ENCODE results near the gene MYRIP.

Gene MYRIP

DNA sequence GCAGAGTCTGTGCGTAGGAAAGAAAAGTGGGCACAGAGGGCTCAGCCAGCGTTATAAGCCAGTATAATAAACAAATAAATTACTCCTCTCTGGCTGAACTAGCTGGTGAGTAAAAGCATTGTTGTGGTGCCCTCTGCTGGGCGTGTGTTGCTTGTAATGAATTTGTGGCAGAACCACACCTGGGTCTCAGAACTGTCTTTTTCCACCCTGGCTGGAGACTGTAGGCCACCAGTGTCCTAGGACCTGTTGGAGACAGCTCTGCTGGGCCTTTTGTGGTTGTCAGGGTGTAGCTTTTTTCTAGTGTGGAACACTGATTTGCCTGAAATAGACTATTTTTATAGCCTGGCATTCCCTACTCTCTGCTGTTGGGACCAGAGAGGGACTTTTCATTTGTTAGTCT lies 369.6 kb downstream of the MYRIP start:
- Histone ChIP-seq H3K4me3 (ENCODE audit: low read length) (no peak overlapping the region), H3K27ac (ENCODE audit: low read length) (no peak overlapping the region), H3K27me3 (ENCODE audit: control insufficient read depth, insufficient read depth, low read length) (no peaks in the 10 kb centered on the region), H3K36me3 (ENCODE audit: control insufficient read depth, insufficient read depth, low read length) (no peaks in the 10 kb centered on the region), H3K4me1 (ENCODE audit: control insufficient read depth, insufficient read depth, low read length) (no peaks in the 10 kb centered on the region), H3K9me3 (ENCODE audit: control insufficient read depth, insufficient read depth, low read length) (no peaks in the 10 kb centered on the region)
- DNase-seq (ENCODE audit: low read depth, low spot score): peak; percentile 64
- WGBS (ENCODE audit: insufficient coverage, insufficient read length): no CpG with 5 or more reads among the region's 3 CpGs

DNA sequence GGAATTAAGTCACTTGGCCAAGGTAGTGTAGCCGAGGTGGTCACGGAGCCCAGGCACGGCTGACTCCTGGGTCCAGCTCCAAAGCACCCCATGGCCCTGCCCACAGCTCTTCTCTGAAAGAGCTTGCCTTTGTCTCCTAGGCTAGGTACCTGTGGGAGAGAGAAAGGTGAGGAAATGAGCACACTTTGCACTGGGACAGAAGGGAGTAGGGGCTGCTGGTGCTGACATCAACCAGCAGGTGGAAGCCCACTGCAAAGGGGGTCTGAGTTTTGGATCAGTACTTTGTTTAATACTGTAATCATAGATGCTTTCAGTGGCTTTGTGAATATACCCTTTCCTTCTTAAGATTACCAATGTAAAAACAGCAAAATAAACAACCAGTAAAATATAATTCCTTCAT lies 371.8 kb downstream of the MYRIP start:
- no peak overlapping the region for H3K4me3 ChIP-seq (ENCODE audit: low read length)
- no peaks in the 10 kb centered on the region for H3K36me3 ChIP-seq (ENCODE audit: control insufficient read depth, insufficient read depth, low read length)
- no peak overlapping the region for H3K27ac ChIP-seq (ENCODE audit: low read length)
- DNase-seq (ENCODE audit: low read depth, low spot score): no peak
- no peaks in the 10 kb centered on the region for H3K27me3 ChIP-seq (ENCODE audit: control insufficient read depth, insufficient read depth, low read length)
- no peaks in the 10 kb centered on the region for H3K9me3 ChIP-seq (ENCODE audit: control insufficient read depth, insufficient read depth, low read length)
- WGBS (ENCODE audit: insufficient coverage, insufficient read length): no CpG with 5 or more reads among the region's 3 CpGs
- H3K4me1 ChIP-seq (ENCODE audit: control insufficient read depth, insufficient read depth, low read length): no peaks in the 10 kb centered on the region

DNA sequence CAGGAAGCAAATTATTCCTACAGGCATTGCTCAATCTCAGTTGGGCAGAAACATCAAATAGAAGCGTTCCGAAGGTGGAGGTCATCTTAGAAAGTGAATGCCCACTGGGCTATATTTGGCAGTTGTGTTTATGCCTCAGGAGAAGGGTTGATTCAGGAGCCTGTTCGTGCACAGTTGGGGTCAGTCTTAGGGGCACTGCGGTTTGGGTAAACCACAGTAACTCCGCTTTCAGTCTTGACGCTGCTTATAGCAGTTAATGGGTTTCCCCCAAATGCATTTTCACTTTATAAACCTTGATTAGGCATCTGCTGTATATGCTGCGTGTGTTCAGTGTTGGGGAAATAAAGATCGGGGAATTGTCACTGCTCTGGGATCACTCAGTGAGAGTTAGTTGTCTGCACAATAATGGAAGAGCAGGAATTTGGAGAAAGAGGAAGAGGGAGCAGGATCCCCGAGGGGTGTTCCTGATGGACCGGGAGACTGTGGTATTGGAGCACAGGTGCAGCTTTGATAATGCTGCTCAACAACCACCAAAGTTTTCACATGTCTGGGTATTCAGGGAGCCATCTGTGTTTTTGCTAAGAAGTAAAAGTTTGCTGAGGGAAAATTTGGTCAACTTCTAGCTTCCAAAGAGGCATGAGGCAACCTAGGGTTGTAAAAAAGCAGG lies 375.8 kb downstream of the MYRIP start:
- H3K36me3 ChIP-seq (ENCODE audit: control insufficient read depth, insufficient read depth, low read length): no peaks in the 10 kb centered on the region
- DNase-seq (ENCODE audit: low read depth, low spot score): no peak
- no peaks in the 10 kb centered on the region for H3K27me3 ChIP-seq (ENCODE audit: control insufficient read depth, insufficient read depth, low read length)
- H3K4me1 ChIP-seq (ENCODE audit: control insufficient read depth, insufficient read depth, low read length): no peaks in the 10 kb centered on the region
- WGBS (ENCODE audit: insufficient coverage, insufficient read length): no CpG with 5 or more reads among the region's 10 CpGs
- H3K9me3 ChIP-seq (ENCODE audit: control insufficient read depth, insufficient read depth, low read length): no peaks in the 10 kb centered on the region
- no peak overlapping the region for H3K27ac ChIP-seq (ENCODE audit: low read length)
- no peak overlapping the region for H3K4me3 ChIP-seq (ENCODE audit: low read length)

DNA sequence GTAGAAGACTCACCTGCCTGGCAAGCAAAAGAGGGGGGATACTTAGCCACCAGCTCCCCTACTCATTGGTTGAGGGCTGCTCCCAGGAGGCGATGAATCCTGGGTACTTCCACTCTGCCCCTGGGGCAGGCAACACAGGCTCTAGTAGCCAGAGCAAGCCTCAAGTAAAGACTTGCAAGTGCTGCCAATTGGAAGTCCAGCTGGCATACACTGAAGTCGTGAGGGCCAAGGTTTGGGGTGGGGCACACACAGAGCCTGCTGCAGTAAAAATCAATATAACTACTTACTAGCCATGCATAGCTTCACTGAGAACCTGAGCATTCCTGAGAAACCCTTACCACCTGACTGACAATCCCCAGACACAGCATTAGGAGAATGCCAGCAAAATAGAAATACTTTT lies 377.1 kb downstream of the MYRIP start:
- no peak overlapping the region for H3K4me3 ChIP-seq (ENCODE audit: low read length)
- H3K4me1 ChIP-seq (ENCODE audit: control insufficient read depth, insufficient read depth, low read length): no peaks in the 10 kb centered on the region
- no peak overlapping the region for H3K27ac ChIP-seq (ENCODE audit: low read length)
- no peaks in the 10 kb centered on the region for H3K9me3 ChIP-seq (ENCODE audit: control insufficient read depth, insufficient read depth, low read length)
- WGBS (ENCODE audit: insufficient coverage, insufficient read length): no CpG with 5 or more reads among the region's 2 CpGs
- no peaks in the 10 kb centered on the region for H3K36me3 ChIP-seq (ENCODE audit: control insufficient read depth, insufficient read depth, low read length)
- no peak for DNase-seq (ENCODE audit: low read depth, low spot score)
- no peaks in the 10 kb centered on the region for H3K27me3 ChIP-seq (ENCODE audit: control insufficient read depth, insufficient read depth, low read length)

DNA sequence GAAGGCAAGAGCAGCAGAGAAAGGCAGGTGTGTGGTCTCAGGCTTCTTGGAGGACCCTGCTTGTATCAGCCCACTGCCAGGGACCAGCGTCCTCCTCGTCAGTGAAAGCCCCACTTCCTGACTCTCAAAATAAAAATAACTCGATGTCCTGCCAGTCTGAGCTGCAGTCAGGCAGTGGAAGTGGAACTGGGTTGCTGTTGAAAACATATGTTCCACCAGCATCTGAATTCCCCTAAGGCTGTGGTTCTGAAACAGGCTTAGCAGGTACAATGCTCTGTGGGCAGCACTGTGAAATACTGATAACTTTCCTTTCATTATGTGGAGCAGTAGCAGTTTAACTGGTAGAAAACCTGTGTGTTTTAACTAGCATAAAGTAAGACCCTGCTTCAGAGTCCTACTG lies 378.5 kb downstream of the MYRIP start:
- no peak overlapping the region for H3K27ac ChIP-seq (ENCODE audit: low read length)

DNA sequence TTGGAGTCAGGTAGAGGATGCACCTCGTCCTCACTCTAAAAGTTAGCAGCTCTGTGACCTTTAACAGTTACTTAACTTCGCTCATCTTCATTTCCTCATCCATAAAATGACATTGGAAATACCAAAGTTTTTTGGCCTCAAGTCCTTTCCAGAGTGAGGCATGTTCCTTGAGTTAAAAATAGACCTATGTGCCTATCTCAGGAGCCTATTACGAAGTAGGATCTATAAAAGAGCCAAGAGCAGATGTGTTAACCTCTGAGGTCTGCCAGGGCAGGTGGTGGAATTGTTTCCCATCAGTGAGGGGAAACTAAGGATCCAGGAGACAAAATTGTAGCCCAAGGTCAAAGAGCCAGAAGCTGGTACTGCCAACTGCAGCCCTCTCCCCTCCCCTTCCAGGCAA lies 379.7 kb downstream of the MYRIP start:
- H3K27ac ChIP-seq (ENCODE audit: low read length): no peak overlapping the region
- H3K9me3 ChIP-seq (ENCODE audit: control insufficient read depth, insufficient read depth, low read length): no peaks in the 10 kb centered on the region
- WGBS (ENCODE audit: insufficient coverage, insufficient read length): no CpG with 5 or more reads among the region's 3 CpGs
- H3K4me1 ChIP-seq (ENCODE audit: control insufficient read depth, insufficient read depth, low read length): no peaks in the 10 kb centered on the region; the same call in 1 of the 2 replicates
- H3K36me3 ChIP-seq (ENCODE audit: control insufficient read depth, insufficient read depth, low read length): no peaks in the 10 kb centered on the region
- no peak for DNase-seq (ENCODE audit: low read depth, low spot score)
- no peak overlapping the region for H3K4me3 ChIP-seq (ENCODE audit: low read length)
- no peaks in the 10 kb centered on the region for H3K27me3 ChIP-seq (ENCODE audit: control insufficient read depth, insufficient read depth, low read length)

More for the DNA sequence above, 378.5 kb downstream of the MYRIP start:
- no peaks in the 10 kb centered on the region; the same call in 1 of the 2 replicates for H3K4me1 ChIP-seq (ENCODE audit: control insufficient read depth, insufficient read depth, low read length)
- no peaks in the 10 kb centered on the region for H3K9me3 ChIP-seq (ENCODE audit: control insufficient read depth, insufficient read depth, low read length)
- H3K4me3 ChIP-seq (ENCODE audit: low read length): no peak overlapping the region
- H3K27me3 ChIP-seq (ENCODE audit: control insufficient read depth, insufficient read depth, low read length): no peaks in the 10 kb centered on the region
- DNase-seq (ENCODE audit: low read depth, low spot score): no peak
- no peaks in the 10 kb centered on the region for H3K36me3 ChIP-seq (ENCODE audit: control insufficient read depth, insufficient read depth, low read length)
- no CpG with 5 or more reads among the region's 3 CpGs for WGBS (ENCODE audit: insufficient coverage, insufficient read length)

DNA sequence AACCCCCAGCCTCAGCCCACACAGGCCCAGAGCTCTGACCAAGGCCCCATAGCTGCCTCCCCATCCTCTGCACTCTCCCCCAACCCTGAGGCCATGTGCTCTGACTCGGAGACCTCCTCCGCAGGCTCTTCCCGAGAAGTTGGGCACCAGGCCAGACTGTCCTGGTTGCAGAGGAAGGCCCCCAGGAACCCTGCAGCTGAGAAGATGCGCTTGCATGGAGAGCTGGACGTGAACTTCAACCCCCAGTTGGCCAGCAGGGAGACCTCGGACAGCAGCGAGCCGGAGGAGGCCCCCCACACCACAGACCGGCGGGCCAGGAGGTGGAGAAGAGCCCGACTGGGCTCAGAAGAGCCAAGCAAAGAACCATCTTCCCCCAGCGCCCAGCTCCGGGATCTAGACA lies 380.6 kb downstream of the MYRIP start:
- Histone ChIP-seq H3K4me3 (ENCODE audit: low read length) (no peak overlapping the region), H3K36me3 (ENCODE audit: control insufficient read depth, insufficient read depth, low read length) (no peaks in the 10 kb centered on the region), H3K4me1 (ENCODE audit: control insufficient read depth, insufficient read depth, low read length) (no peaks in the 10 kb centered on the region; the same call in 1 of the 2 replicates), H3K27ac (ENCODE audit: low read length) (no peak overlapping the region), H3K27me3 (ENCODE audit: control insufficient read depth, insufficient read depth, low read length) (no peaks in the 10 kb centered on the region), H3K9me3 (ENCODE audit: control insufficient read depth, insufficient read depth, low read length) (no peaks in the 10 kb centered on the region)
- DNase-seq (ENCODE audit: low read depth, low spot score): no peak
- no CpG with 5 or more reads among the region's 13 CpGs for WGBS (ENCODE audit: insufficient coverage, insufficient read length)

DNA sequence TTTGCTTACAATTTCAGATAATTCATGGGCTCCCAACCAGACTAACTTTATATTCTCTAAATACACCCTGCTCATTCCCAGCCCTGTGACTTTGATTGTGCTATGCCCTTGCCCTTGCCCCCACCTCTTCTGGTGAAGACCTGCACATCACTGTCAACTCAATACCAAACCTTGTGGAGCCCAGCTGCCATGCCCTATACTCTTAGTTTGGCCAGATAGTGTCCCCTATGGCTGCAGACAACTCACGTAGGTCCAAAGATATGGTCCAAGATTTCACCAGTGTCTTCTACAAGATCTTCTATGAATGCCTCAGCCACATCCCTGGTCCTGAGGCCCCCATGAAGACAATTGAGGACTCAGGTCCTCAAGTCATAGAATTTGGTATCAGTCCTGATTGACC lies 381.8 kb downstream of the MYRIP start:
- DNase-seq (ENCODE audit: low read depth, low spot score): no peak
- Histone ChIP-seq H3K27ac (ENCODE audit: low read length) (no peak overlapping the region), H3K36me3 (ENCODE audit: control insufficient read depth, insufficient read depth, low read length) (no peaks in the 10 kb centered on the region), H3K27me3 (ENCODE audit: control insufficient read depth, insufficient read depth, low read length) (no peaks in the 10 kb centered on the region), H3K4me3 (ENCODE audit: low read length) (no peak overlapping the region), H3K4me1 (ENCODE audit: control insufficient read depth, insufficient read depth, low read length) (no peaks in the 10 kb centered on the region; the same call in 1 of the 2 replicates), H3K9me3 (ENCODE audit: control insufficient read depth, insufficient read depth, low read length) (no peaks in the 10 kb centered on the region)
- WGBS (ENCODE audit: insufficient coverage, insufficient read length): no CpG with 5 or more reads among the region's 1 CpG

DNA sequence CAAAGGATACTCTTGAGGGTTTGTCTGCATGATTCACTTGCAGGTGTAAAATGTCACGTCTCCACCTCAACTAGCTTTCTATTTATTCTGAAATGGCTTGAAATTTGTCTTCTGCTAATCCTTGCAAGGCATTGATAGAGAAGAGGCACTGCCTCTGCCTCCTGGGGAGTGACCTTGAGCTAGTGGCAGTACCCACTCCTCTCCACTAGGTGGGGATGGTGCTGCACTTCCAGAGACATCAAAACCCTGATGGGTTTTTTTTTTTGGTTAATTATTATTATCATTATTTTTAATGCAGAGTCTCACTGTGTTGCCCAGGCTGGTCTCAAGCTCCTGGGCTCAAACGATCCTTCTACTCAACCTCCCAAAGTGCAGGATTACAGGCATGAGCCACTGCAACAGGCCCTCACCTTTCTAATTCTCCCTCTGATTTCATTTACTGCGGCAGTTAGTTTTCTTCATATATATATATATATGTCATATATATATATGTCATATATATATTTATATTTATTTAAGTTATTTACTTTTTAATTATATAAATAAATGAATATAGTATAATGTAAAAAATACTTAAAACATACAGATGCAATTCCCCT lies 382.5 kb downstream of the MYRIP start:
- WGBS (ENCODE audit: insufficient coverage, insufficient read length): no CpG with 5 or more reads among the region's 3 CpGs
- no peaks in the 10 kb centered on the region; the same call in 1 of the 2 replicates for H3K4me1 ChIP-seq (ENCODE audit: control insufficient read depth, insufficient read depth, low read length)
- no peak overlapping the region for H3K27ac ChIP-seq (ENCODE audit: low read length)
- no peak overlapping the region for H3K4me3 ChIP-seq (ENCODE audit: low read length)
- H3K27me3 ChIP-seq (ENCODE audit: control insufficient read depth, insufficient read depth, low read length): no peaks in the 10 kb centered on the region
- H3K9me3 ChIP-seq (ENCODE audit: control insufficient read depth, insufficient read depth, low read length): no peaks in the 10 kb centered on the region
- no peak for DNase-seq (ENCODE audit: low read depth, low spot score)
- no peaks in the 10 kb centered on the region for H3K36me3 ChIP-seq (ENCODE audit: control insufficient read depth, insufficient read depth, low read length)

DNA sequence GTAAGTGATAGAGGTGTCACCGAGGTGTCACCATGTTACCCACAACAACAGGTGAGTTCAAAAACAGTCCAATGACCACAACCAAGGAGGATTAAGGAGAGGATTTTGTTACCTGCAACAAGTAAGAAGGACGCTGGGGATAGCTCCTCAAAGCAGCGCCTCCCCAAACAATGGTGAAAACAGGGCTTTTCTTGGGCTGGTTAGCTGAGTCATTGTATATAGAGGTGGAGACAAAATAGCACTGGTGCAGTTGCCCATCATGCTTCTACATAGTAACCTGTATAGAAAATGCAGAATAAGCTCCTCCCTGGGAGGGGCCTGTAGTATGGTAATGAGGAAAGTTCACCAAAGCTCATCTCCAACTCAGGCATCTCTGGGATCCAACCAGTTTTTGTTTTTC lies 383.2 kb downstream of the MYRIP start:
- Histone ChIP-seq H3K27ac (ENCODE audit: low read length) (no peak overlapping the region), H3K4me3 (ENCODE audit: low read length) (no peak overlapping the region), H3K4me1 (ENCODE audit: control insufficient read depth, insufficient read depth, low read length) (no peaks in the 10 kb centered on the region; the same call in 1 of the 2 replicates), H3K36me3 (ENCODE audit: control insufficient read depth, insufficient read depth, low read length) (no peaks in the 10 kb centered on the region), H3K9me3 (ENCODE audit: control insufficient read depth, insufficient read depth, low read length) (no peaks in the 10 kb centered on the region), H3K27me3 (ENCODE audit: control insufficient read depth, insufficient read depth, low read length) (no peaks in the 10 kb centered on the region)
- WGBS (ENCODE audit: insufficient coverage, insufficient read length): no CpG with 5 or more reads among the region's 3 CpGs
- DNase-seq (ENCODE audit: low read depth, low spot score): no peak

DNA sequence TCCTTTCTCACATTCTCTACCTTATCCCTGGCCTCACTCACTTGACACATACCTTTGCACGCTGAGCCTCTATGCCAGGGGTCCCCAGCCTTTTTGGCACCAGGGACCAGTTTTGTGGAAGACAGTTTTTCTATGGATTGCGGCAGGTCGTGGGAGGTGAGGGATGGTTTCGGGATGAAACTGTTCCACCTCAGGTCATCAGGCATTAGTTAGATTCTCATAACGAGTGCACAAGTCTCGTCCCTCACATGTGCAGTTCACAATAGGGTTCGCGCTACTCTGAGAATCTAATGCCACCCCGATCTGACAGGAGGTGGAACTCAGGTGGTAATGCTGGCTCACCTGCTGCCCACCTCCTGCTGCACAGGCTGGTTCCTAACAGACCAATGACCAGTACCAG lies 387.6 kb downstream of the MYRIP start:
- Histone ChIP-seq H3K4me3 (ENCODE audit: low read length) (no peak overlapping the region), H3K4me1 (ENCODE audit: control insufficient read depth, insufficient read depth, low read length) (no peaks in the 10 kb centered on the region; the same call in 1 of the 2 replicates), H3K27me3 (ENCODE audit: control insufficient read depth, insufficient read depth, low read length) (no peaks in the 10 kb centered on the region), H3K9me3 (ENCODE audit: control insufficient read depth, insufficient read depth, low read length) (no peaks in the 10 kb centered on the region), H3K36me3 (ENCODE audit: control insufficient read depth, insufficient read depth, low read length) (no peaks in the 10 kb centered on the region), H3K27ac (ENCODE audit: low read length) (no peak overlapping the region)
- WGBS (ENCODE audit: insufficient coverage, insufficient read length): no CpG with 5 or more reads among the region's 9 CpGs
- DNase-seq (ENCODE audit: low read depth, low spot score): no peak

Measured in iPS DF 6.9 (cell line).